ENCODE results near the gene NRCAM. TPM values are rescaled to one million over a fixed set of nuclear protein-coding genes. Genes with fewer than 3 reads are reported as not detected.

NRCAM gene
- polyA plus RNA-seq, 2 of the 4 experiments (the other 2 are of a cell fraction): 129 to 210 TPM

GRCh38 chr7:108211382-108212201 lies 244.6 kb downstream of the NRCAM start (continued):
- no peak for TF ChIP-seq ELK1 (IDR thresholded peaks at IDR 0.05; ENCODE audit: low read depth, low read length)
- TF ChIP-seq HMGXB4 (CRISPR knock-in tag; IDR thresholded peaks at IDR 0.05; ENCODE audit: borderline replicate concordance): no peak; the same call in 1 of the 2 replicates
- peak in 1 of 2 experiments; percentile 42; a peak in 2 of 5 replicates for TF ChIP-seq RAD21 (conservative IDR thresholded peaks at IDR 0.05 in 1 of 2, IDR thresholded peaks at IDR 0.05 in 1 of 2)
- peak; percentile 84; the same call in 1 of the 2 replicates for TF ChIP-seq HOXB5 (CRISPR knock-in tag; IDR thresholded peaks at IDR 0.05)

GRCh38 chr7:108210796-108211195 lies 245.4 kb downstream of the NRCAM start:
- Histone ChIP-seq H3K4me1 (peaks cover 44% of the 10 kb centered on the region), H3K27ac (peak overlapping the region; percentile 86 to 95), H3K9me3 (no peaks in the 10 kb centered on the region; the same call in 2 of the 3 replicates), H3K4me3 (no peak overlapping the region), H3K4me2 (peak overlapping the region; percentile 69)
- 96% methylated on average over 3 of the region's 3 CpGs for WGBS (ENCODE audit: missing lambda C conversion rate)
- peak in 1 of 2 experiments; percentile 9; a peak in 3 of 6 replicates for ATAC-seq
- ChIA-PET CTCF (interaction anchor here (1.0 to 1.1 kb wide), 2 partner anchors 16 to 248 kb away, joined by 4 to 5 read pairs; no protein-coding TSS in a partner anchor), POLR2A (no interaction called here)
- no peak for DNase-seq (ENCODE audit: low read depth in 1 of 2, low spot score in 1 of 2)
- no peak for FAIRE-seq
- no peak for TF ChIP-seq RARB (CRISPR knock-in tag; IDR thresholded peaks at IDR 0.05)
- TF ChIP-seq CTCF (IDR thresholded peaks at IDR 0.05): no peak
- no peak for TF ChIP-seq HOXA7 (CRISPR knock-in tag; IDR thresholded peaks at IDR 0.05)
- TF ChIP-seq RFX5 (IDR thresholded peaks at IDR 0.05): no peak
- TF ChIP-seq CHD4 (IDR thresholded peaks at IDR 0.05; ENCODE audit: borderline replicate concordance): no peak
- TF ChIP-seq ATOH8 (CRISPR knock-in tag; IDR thresholded peaks at IDR 0.05; ENCODE audit: low read depth): no peak
- no peak for TF ChIP-seq PHF8 (IDR thresholded peaks at IDR 0.05; ENCODE audit: borderline replicate concordance, low read depth)
- TF ChIP-seq SREBF2 (IDR thresholded peaks at IDR 0.05): no peak
- no peak for TF ChIP-seq EHF (CRISPR knock-in tag; IDR thresholded peaks at IDR 0.05)
- no peak for TF ChIP-seq POLR2A (IDR thresholded peaks at IDR 0.05; ENCODE audit: low read length)
- TF ChIP-seq E2F6 (IDR thresholded peaks at IDR 0.05; ENCODE audit: borderline replicate concordance, low read depth): no peak
- no peak for TF ChIP-seq POLR2AphosphoS2 (conservative IDR thresholded peaks at IDR 0.05; ENCODE audit: low read length)
- no peak for TF ChIP-seq HDAC2 (IDR thresholded peaks at IDR 0.05)
- TF ChIP-seq BHLHE40 (IDR thresholded peaks at IDR 0.05; ENCODE audit: low read depth, low read length): no peak
- no peak for TF ChIP-seq ZC3H11A (IDR thresholded peaks at IDR 0.05)
- no peak for TF ChIP-seq TFCP2L1 (CRISPR knock-in tag; IDR thresholded peaks at IDR 0.05)
- TF ChIP-seq HES2 (IDR thresholded peaks at IDR 0.05): no peak
- TF ChIP-seq HEYL (CRISPR knock-in tag; IDR thresholded peaks at IDR 0.05): no peak
- TF ChIP-seq JUN (IDR thresholded peaks at IDR 0.05): no peak
- no peak for TF ChIP-seq ZFP36 (IDR thresholded peaks at IDR 0.05; ENCODE audit: borderline replicate concordance, partially characterized antibody)
